Dedifferentiated amniotic fluid mesenchymal stem cell (primary cell): ENCODE measurements around the gene PPP2R5E.
"Not testable (repeated sequence)": the region's sequence is repeated elsewhere in the genome, so short reads cannot be mapped to it uniquely, and the experiment has no call there.

Experiments
- DNase-seq: peaks from one replicate; pipeline ENCODE4 v3.0.0-alpha.2; 2016; ENCODE audit errors: extremely low spot score

Gene PPP2R5E

DNA sequence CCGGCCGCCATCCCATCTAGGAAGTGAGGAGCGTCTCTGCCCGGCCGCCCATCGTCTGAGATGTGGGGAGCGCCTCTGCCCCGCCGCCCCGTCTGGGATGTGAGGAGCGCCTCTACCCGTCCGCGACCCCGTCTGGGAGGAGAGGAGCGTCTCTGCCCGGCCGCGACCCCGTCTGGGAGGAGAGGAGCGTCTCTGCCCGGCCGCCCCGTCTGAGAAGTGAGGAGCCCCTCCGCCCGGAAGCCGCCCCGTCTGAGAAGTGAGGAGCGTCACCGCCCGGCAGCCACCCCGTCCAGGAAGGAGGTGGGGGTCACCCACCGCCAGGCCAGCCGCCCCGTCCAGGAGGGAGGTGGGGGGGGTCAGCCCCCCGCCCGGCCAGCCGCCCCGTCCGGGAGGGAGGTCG lies 20.7 kb downstream of the PPP2R5E start:
- DNase-seq, result not testable (repeated sequence)

DNA sequence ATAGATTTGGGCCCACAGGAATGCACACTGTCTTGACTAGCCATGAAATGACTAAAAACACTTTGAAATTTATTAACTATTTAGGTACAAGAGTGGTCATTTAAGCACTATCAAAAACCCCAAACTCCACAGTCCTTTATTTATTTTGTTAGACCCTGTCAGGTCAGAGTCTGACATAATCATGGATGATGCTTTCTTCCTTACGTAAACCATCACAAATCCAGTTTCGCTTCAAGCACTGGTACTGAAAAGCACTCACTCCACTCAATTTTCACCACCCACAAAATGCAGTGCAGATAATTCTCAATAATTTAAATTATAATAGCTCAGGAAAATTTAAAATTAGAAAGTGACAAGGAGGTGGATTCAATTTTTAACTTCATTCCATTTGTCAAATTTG lies 25.8 kb downstream of the PPP2R5E start:
- no peak for DNase-seq

DNA sequence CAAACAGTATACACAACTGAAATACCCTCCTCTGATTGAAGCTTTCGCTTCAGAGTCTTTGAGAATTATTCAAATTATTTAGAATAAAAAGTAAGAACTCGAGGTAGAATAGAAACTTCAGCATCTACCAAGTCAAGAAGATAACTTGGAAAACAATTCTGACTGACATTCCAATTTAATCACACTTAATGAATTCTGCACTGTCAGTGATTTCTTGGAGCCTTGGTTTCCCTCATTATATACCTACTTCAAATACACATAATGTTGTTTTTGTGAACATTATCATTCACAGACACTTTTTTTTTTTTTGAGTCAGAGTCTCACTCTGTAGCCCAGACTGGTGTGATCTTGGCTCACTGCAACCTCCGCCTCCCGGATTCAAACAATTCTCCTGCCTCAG lies 27.9 kb downstream of the PPP2R5E start:
- DNase-seq, result no peak

DNA sequence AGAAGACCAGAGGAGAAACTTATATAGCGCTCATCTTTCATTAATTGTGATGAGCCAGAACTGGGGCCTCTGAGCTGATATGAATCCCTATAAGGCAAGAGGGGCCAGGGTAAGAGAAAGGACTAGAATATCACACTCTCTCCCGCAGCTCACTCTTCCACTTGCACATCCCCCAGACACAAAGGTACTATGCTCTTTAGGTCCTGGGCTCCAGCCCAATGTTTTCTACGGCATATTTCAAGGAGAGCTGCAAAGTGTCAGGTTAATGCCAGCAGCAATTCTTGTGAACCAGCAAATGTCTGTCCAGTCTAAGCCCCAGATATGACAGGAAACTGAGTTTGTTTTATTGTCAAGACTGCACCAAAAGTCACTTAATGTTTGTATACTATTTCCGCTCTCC lies 29.4 kb downstream of the PPP2R5E start:
- DNase-seq, result no peak

DNA sequence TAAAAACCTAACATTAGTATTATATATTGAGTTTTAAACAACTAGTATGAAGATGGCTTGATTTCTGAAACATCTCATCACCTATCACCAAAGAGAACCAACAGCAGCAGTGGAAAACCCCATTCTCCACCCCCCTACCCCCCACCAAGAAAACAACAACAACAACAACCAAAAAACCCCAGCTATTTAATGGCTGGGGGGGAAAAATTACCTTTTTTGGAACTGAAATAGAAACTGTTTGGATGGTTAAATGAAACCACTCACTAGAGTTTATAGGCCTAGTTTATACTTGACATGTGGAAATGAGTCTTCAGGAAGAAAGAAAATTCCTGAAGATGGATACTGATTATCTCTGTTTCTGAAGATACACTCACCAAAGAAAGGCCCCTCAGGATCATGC lies 30.3 kb downstream of the PPP2R5E start:
- no peak for DNase-seq

DNA sequence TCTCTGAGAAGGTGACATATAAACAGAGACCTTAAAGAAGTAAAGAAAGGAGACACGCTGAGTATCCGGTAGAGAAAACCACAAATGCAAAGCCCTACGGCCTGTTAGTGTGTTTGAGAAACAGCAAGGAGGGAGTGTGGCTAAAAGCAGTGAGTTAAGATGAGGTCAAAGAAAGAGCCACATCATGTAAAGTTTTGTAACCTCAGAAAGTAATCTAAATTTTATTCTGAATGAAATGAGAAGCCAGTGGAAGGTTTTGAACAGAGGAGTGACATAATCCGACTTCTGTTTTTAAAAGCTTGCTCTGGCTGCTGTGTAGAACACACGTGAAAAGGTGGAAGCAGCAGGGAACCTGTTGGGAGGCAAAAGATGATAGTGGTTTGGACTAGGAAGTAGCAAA lies 32.6 kb downstream of the PPP2R5E start:
- no peak for DNase-seq

DNA sequence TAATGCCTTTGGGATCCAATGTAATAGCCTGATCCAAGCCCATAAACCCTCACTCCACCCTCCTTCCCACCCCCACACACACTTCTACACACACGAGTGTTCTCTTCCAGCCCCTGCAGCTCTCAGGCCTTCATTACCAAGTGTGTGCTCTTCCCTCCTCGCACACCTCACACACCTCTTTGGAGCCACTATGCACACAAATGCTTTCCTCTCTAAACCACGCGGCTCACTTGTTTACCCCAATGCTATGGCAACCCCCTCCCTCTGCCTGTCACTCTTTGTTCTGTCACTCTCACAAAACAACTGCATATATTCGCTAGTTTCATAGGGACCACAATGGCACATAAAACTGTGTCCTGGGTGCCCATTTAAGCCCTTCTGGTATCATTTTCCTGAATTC lies 35.1 kb downstream of the PPP2R5E start:
- no peak for DNase-seq

DNA sequence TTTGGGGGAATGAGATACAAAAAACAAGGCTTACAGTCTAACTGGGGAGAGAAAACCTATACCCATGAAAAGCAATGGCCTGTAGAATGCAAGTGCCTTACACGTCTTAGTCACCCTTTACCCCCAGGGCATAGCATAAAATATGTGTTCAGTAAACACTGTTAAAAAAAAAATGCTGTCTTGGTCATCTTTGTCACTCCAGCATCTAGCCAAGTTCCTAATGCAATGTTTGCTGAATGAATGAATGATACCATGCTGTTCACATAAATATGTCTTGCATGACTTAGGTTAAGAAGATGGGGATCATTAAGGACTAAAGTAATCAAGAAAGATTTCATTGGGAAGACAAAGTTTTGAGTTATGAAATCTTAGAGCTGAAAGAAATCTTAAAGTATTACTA lies 38.5 kb downstream of the PPP2R5E start:
- DNase-seq, result peak; percentile 43

DNA sequence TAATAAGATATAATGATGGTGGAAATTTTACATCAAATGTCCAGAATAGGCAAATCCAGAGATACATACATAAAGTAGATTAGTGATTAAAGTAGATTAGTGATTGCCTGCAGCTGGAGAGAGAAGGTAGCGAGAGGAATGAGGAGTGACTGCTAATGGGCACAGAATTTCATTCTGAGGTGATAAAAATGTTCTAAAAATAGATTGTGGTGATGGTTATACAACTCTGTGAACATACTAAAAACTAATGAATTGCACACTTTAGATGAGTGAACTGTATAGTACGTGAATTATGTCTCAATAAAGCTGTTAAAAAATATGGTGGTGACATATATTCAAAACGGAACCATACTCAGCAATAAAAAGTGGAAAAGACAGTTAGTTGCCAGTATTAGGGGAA lies 41.7 kb downstream of the PPP2R5E start:
- no peak for DNase-seq

DNA sequence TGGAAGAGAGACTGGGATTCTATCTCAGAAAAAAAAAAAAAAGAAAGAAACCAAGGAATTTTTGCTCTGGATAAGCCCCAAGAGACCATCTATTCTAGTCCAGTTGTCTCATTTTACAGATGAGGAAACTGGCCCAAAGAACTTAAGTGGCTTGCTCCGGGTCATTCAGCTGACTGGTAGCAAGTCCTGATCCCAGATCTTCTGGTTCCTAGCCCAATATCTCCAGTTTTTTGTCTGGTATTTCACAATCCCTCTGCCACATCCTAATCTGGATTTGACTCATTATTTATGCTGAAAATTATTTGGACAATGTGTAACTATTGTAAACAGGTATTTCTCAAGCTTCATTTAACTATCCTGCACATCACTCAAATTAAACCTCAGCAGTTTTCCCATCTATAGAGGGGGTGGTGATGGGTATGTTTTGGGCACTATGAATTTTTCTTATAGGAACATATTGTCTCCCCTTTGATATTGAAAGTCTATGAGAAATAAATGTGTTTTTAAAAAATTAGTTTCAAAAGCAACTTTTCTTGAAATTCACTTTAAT lies 43.4 kb downstream of the PPP2R5E start:
- no peak for DNase-seq

DNA sequence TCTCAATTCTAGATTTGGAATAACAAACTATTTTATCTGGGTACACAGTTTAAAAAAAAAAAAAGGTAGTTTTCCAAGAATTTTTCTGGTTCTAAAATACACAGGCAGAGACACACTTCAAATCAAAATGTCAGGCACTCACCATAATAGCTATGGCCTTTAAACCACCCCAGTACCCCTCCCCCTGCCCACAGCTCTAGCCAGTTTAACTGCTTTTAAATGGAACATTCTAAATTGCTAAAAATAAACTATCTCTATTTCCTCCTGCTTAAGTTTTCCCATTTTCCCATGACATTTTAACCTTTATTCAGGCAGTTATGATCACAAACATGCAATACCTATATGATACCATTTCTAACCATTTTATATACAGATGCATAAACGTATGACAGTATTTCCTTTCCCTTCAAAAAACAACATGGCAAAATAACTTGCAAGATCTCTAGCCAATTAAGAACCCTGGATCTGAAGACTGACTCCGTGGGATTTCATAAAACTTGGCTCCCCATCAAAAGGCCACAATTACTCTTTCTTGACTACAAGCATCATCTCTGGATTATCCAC lies 46.3 kb downstream of the PPP2R5E start:
- DNase-seq, result no peak

DNA sequence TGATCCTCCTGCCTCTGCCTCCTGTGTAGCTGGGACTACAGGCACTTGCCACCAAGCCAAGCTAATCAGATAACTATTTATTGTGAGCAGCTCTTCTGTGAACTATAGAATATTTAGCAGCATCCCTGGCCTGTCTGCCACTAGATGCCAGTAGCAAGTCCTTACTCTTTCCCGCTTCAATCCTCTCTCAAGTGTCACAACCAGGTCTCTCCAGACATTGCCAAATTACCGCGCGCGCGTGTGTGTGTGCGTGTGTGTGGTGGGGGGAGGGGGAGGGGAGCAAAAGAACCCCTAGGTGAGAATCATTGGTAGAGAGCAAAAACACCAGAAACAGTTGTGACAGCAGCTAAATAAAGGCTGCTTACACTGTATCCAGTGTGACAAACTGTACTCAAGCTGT lies 49.9 kb downstream of the PPP2R5E start:
- no peak for DNase-seq

DNA sequence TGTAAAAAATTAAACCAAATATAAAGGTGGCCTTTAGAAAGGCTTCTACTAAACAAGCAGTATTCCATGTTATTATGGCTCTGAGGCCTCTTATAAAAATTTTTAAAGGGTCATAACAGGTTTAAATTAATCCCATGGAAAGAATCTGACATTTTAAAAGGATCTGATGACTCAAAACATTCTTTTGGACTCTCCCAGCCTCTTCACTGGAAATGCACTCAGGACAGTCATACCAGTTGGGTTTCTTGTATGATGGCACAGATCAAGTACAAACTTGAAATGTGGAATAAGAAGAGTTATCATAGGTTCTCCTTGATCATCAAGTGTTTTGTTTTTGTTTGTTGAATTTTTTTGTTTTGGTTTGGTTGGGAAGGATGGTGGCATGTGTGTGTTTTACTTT lies 50.8 kb downstream of the PPP2R5E start:
- DNase-seq, result peak; percentile 61

DNA sequence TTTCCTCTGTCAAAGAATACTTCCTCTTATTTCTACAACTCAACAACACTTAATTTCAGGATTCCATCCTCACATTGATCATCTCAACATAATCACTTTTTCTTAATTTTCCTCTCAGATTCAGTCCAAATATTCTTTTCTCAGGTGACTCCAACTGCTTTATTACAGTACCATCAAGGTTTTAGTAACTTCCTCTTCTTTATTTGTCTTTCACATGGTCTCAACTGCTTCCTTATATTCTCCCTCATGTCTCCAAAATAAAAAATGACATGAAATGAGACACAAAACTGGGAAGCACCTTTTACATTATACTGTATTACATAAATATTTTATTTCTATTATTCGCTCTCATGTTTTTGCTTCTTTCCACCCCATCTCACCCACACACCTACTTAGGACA lies 55.5 kb downstream of the PPP2R5E start:
- no peak for DNase-seq

DNA sequence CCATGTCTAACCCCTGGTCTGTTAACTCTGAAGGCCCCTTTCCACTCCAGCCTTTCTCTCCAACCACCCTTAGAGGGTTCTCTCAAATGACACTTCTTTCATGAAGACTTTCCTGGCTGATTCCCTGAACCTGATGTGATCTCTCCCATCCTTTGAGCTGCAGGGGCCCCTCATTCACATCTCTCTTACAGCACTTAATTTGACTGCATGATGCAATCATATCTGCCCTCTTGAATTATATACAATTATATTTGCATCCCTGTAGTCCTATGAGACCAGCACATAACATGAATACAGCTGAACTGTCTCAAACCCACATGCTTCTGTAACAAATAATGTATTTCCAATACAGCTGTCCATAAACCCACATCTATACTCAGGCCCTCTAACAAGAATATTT lies 56.4 kb downstream of the PPP2R5E start:
- DNase-seq, result no peak

DNA sequence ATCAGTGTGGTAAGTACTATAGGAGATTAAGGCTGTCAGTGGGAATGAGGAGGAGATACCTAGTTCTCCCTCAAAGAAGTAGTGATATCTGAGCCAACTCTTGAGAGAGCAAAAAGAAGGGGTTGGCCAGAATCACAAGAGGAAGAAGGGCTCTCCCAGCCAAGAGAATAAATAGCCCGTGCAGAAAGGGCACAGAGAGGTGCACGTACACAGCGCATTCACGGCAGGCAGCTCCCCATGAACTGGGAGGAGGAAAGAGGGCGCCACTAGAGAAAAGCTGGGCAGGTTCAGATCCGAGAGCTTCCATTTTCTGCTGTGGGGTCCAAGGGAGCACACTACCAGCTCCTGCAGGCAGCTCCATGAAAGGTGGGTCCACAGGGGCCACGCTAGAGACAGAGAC lies 59.9 kb downstream of the PPP2R5E start:
- no peak for DNase-seq

DNA sequence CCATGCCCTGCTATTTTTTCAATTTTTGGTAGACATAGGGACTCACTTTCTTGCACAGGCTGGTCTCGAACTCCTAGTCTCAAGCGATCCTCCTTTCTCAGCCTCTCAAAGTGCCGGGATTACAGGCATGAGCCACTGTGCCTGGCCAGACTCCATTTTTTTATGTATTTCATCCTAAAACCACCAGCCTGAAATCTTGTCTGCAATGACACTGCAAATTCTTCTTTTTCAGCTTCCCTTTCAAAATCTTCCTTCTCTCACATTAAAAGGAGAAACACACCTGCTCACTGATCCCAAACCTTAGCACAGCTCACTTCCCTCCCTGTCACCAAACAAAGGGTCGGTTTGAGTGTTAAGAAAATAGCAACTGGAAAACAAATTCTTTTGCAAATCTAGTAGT lies 62.6 kb downstream of the PPP2R5E start:
- DNase-seq, result no peak

DNA sequence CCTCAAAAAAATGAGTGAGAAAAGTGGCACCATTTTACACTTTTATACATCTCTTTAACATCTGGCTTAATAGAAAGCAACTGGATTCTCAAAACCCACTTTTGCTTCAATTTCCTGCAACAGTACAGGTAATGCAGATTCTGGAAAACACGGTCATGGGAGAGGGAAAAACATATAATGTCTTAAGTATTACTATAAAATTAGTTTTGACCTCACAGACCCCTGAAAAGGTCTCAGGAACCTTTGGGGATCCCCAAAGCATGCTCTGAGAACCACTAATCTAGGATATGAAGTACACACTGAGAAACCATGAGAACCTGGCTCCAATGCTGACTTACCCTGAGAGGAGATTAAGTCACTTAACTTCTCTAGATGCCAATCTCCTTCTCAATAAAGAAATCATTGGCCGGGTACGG lies 64.7 kb downstream of the PPP2R5E start:
- no peak for DNase-seq

DNA sequence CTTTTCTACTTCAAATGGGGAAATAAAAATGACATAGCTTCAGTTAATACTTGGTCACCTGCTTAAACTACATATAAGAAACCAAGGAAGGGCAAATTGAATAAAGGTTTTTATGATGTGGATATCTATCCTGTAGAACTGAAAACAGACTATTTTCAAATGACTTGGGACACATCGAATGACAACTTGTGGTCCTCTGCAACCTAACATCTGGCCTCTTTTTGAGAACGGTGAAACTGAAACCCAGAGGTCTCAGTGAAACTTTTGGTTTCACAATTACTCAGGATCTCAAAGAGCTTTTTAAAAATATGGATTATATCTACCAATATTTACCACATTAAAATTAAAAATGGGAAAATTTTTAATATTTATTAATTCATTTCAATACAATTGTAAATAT lies 65.2 kb downstream of the PPP2R5E start:
- no peak for DNase-seq

DNA sequence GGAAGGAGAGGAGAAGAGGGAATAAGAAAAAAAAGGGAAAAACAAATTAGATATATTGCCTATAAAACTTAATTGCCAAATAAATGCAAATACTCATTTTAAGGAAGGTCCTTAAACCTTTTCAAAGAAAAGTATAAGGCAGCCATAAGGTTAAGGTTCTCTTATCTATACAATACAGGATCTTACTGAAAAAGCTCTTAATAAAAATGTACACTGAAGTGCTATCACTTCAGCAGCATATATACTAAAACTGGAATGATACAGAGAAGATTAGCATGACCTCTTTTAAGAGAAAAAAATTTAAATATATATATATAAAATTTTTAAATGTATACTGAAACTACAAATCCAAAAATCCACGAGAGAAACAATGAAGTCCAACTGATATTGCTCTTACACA lies 65.6 kb downstream of the PPP2R5E start:
- DNase-seq, result no peak

DNA sequence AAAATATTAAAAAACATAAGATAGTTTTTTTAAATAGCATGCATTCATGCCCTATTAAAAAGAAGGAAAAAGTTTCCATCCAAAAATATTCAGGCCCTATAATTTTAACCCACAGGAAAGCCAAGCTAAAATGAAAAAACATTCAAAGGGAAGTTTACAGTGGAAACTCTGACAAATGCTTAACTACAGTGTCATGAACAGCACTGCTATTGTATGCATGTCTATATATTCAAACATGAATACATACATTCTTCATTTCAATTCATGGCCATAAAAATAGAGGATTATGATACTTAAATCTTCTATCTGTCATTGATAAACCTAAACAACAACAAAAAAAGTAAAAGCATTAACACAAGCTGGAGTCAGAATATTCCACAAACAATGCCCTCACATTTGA lies 67.4 kb downstream of the PPP2R5E start:
- DNase-seq, result no peak

DNA sequence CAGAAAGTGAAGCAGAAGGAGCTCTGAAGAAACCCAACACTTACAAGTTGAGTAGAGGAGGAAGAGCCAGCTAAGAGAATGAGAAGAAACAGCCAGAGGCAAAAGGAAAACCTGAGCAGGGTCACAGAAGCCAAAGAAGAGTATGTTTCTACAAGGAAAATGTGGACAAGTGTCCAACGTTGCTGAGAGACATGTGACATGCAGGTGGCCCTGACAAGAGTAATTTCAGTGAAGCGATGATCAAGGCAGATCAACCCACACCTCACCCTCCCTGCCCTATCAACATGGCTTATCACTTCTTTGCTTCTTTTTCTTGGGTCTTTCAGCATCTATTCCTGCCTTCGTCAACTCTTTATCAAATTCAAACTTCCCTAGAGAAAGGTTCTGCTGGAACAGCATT lies 68.3 kb downstream of the PPP2R5E start:
- DNase-seq, result no peak

DNA sequence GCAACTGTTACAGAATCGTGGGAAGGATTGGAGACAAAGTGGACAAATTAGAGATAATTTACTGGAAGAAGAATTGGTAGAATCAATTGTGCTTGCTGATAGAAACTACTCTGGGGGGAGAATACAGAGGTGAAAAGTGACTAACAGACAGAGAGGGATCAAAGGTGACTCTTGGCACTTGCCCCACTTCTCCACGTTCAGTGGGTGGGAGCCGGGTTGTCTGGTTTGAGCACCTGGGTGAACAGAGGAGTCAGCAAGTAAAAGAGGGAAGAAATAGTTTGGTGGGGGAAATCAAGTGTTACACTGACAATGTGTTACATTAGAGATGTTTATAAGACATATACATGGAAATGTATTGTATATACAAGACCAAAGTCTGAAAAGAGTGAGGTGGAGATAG lies 69.1 kb downstream of the PPP2R5E start:
- no peak for DNase-seq

DNA sequence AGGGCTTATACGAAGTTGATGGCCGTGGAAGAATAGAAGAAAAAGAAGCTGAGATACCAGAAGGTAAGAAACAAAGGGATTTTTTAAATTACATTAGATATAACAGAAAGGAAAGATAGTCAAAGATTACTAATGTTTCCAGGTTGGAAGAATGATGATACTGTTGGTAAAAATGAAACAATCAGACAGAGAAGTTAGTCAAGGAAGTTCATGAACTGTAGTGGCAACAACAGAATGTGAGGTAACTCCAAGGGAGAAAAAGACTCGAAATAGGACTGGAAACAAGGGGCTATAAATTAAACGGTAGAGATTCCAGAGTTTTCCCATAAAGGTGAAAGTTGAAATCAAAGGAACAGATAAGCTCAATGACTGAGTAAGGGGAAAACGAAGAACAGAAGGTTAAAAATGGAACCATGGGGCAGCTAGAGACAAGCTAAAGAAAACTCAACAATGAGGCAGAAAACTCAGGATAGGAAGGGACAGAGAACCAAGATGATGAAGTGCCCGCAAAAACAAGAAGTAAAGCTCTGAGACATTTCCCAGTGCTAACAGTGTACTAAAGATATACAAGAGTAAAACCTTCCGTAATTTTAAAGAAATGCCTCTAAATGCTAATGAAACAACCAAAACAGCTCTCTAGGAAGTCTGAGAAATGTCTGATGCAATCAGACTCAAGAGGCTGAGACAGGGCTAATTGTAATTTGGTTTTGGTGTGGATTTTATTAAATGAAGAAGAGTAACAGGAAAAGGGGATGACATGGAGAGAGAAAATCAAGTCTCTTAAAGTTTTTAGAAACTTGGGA lies 70.0 kb downstream of the PPP2R5E start:
- peak; percentile 40 for DNase-seq
